ENCODE data around the gene EML2. TPM values are rescaled to one million over a fixed set of nuclear protein-coding genes. Genes with fewer than 3 reads are reported as not detected.

Gene EML2
- total RNA-seq, 1 donor from 2014 or later = 24.6 TPM

GRCh38 chr19:45598267-45599001 is 40.8 kb downstream of the EML2 start:
- no peak overlapping the region for H3K4me3 Mint-ChIP-seq (ENCODE audit: unreplicated experiment)
- no peak overlapping the region for H3K4me3 ChIP-seq (ENCODE audit: insufficient read depth, low read depth, low read length)
- no peak for TF ChIP-seq EZH2 (IDR thresholded peaks at IDR 0.05; ENCODE audit: insufficient read depth, low read length)
- no peak for FAIRE-seq
- peak overlapping the region; percentile 15 for H3K27ac Mint-ChIP-seq (ENCODE audit: unreplicated experiment)
- no peak for DNase-seq (ENCODE audit: low read depth)
- peaks cover 5% of the 10 kb centered on the region for H4K20me1 ChIP-seq (ENCODE audit: insufficient read depth, low read length)
- no peaks in the 10 kb centered on the region for H3K79me2 ChIP-seq (ENCODE audit: insufficient read depth, low read length)
- H3K9me3 ChIP-seq (ENCODE audit: insufficient read depth, low read depth, low read length) = no peaks in the 10 kb centered on the region
- H3K27ac ChIP-seq (ENCODE audit: low read depth, low read length) = no peak overlapping the region
- H3K4me1 ChIP-seq (ENCODE audit: insufficient read depth, low read length) = peaks cover 2% of the 10 kb centered on the region
- H3K27me3 Mint-ChIP-seq (ENCODE audit: low read depth, unreplicated experiment) = peaks cover 41% of the 10 kb centered on the region
- no peak overlapping the region for H3K9ac ChIP-seq (ENCODE audit: low read length)
- H3K36me3 ChIP-seq (ENCODE audit: insufficient read depth, low read length) = no peaks in the 10 kb centered on the region
- H3K27me3 ChIP-seq (ENCODE audit: insufficient read depth, low read length) = peaks cover 48% of the 10 kb centered on the region
- H3K36me3 Mint-ChIP-seq (ENCODE audit: low read depth, unreplicated experiment) = no peaks in the 10 kb centered on the region
- H3K4me2 ChIP-seq (ENCODE audit: low read length) = peak overlapping the region; percentile 71
- peaks cover 5% of the 10 kb centered on the region for H3K4me1 Mint-ChIP-seq (ENCODE audit: low read depth, unreplicated experiment)
- H3K9me3 Mint-ChIP-seq (ENCODE audit: unreplicated experiment) = no peaks in the 10 kb centered on the region
- peak overlapping the region; percentile 51 for H2AFZ ChIP-seq (ENCODE audit: low read depth, low read length)

GRCh38 chr19:45597425-45598111 is 41.6 kb downstream of the EML2 start:
- H3K9me3 ChIP-seq (ENCODE audit: insufficient read depth, low read depth, low read length) = no peaks in the 10 kb centered on the region
- peaks cover 2% of the 10 kb centered on the region for H3K4me1 ChIP-seq (ENCODE audit: insufficient read depth, low read length)
- peaks cover 5% of the 10 kb centered on the region for H4K20me1 ChIP-seq (ENCODE audit: insufficient read depth, low read length)
- peaks cover 39% of the 10 kb centered on the region for H3K27me3 Mint-ChIP-seq (ENCODE audit: low read depth, unreplicated experiment)
- peak overlapping the region; percentile 51 for H2AFZ ChIP-seq (ENCODE audit: low read depth, low read length)
- H3K36me3 Mint-ChIP-seq (ENCODE audit: low read depth, unreplicated experiment) = no peaks in the 10 kb centered on the region
- no peak overlapping the region for H3K27ac ChIP-seq (ENCODE audit: low read depth, low read length)
- peaks cover 45% of the 10 kb centered on the region for H3K27me3 ChIP-seq (ENCODE audit: insufficient read depth, low read length)
- no peak overlapping the region for H3K4me3 ChIP-seq (ENCODE audit: insufficient read depth, low read depth, low read length)
- H3K4me3 Mint-ChIP-seq (ENCODE audit: unreplicated experiment) = no peak overlapping the region
- no peaks in the 10 kb centered on the region for H3K36me3 ChIP-seq (ENCODE audit: insufficient read depth, low read length)
- H3K9ac ChIP-seq (ENCODE audit: low read length) = no peak overlapping the region
- DNase-seq (ENCODE audit: low read depth) (no peak), FAIRE-seq (no peak)
- no peaks in the 10 kb centered on the region for H3K79me2 ChIP-seq (ENCODE audit: insufficient read depth, low read length)
- H3K4me2 ChIP-seq (ENCODE audit: low read length) = peak overlapping the region; percentile 71
- peaks cover 5% of the 10 kb centered on the region for H3K4me1 Mint-ChIP-seq (ENCODE audit: low read depth, unreplicated experiment)
- no peak overlapping the region for H3K27ac Mint-ChIP-seq (ENCODE audit: unreplicated experiment)
- TF ChIP-seq CTCF (IDR thresholded peaks at IDR 0.05; ENCODE audit: insufficient read depth, low read depth, low read length) (no peak), EZH2 (IDR thresholded peaks at IDR 0.05; ENCODE audit: insufficient read depth, low read length) (no peak)
- H3K9me3 Mint-ChIP-seq (ENCODE audit: unreplicated experiment) = no peaks in the 10 kb centered on the region

GRCh38 chr19:45595814-45596213 is 43.4 kb downstream of the EML2 start:
- Histone ChIP-seq H3K4me1 (ENCODE audit: insufficient read depth, low read length) (peaks cover 2% of the 10 kb centered on the region), H2AFZ (ENCODE audit: low read depth, low read length) (no peak overlapping the region), H3K27me3 (ENCODE audit: insufficient read depth, low read length) (peaks cover 29% of the 10 kb centered on the region), H3K27ac (ENCODE audit: low read depth, low read length) (no peak overlapping the region), H3K4me2 (ENCODE audit: low read length) (no peak overlapping the region), H3K79me2 (ENCODE audit: insufficient read depth, low read length) (no peaks in the 10 kb centered on the region), H3K9ac (ENCODE audit: low read length) (no peak overlapping the region), H4K20me1 (ENCODE audit: insufficient read depth, low read length) (peaks cover 5% of the 10 kb centered on the region), H3K9me3 (ENCODE audit: insufficient read depth, low read depth, low read length) (no peaks in the 10 kb centered on the region), H3K4me3 (ENCODE audit: insufficient read depth, low read depth, low read length) (no peak overlapping the region), H3K36me3 (ENCODE audit: insufficient read depth, low read length) (no peaks in the 10 kb centered on the region)
- H3K36me3 Mint-ChIP-seq (ENCODE audit: low read depth, unreplicated experiment) = no peaks in the 10 kb centered on the region
- DNase-seq (ENCODE audit: low read depth) (no peak), FAIRE-seq (no peak)
- no peak overlapping the region for H3K27ac Mint-ChIP-seq (ENCODE audit: unreplicated experiment)
- no peak overlapping the region for H3K4me3 Mint-ChIP-seq (ENCODE audit: unreplicated experiment)
- TF ChIP-seq EZH2 (IDR thresholded peaks at IDR 0.05; ENCODE audit: insufficient read depth, low read length) (no peak), CTCF (IDR thresholded peaks at IDR 0.05; ENCODE audit: insufficient read depth, low read depth, low read length) (no peak)
- H3K27me3 Mint-ChIP-seq (ENCODE audit: low read depth, unreplicated experiment) = peaks cover 30% of the 10 kb centered on the region
- peaks cover 3% of the 10 kb centered on the region for H3K4me1 Mint-ChIP-seq (ENCODE audit: low read depth, unreplicated experiment)
- no peaks in the 10 kb centered on the region for H3K9me3 Mint-ChIP-seq (ENCODE audit: unreplicated experiment)
